Activated CD4-positive, alpha-beta T cell treated with anti-CD3 and anti-CD28 coated beads, Interleukin-10, Interleukin-2, amounts not matched to agents 100 ng/mL and 50 ng/mL, durations not matched to agents 16 hours and 8 hours (primary cell): Measurements from ENCODE around the gene TOMM40L.

Source experiments
- DNase-seq: peaks from one replicate; pipeline ENCODE4 v3.0.0-alpha.2; 2020

The TOMM40L gene

GRCh38 chr1:161258439-161259344 is 32.8 kb downstream of the TOMM40L start, which contains the start of gene PCP4L1:
Gene PCP4L1 (plus strand): TSS chr1:161258745. CDS start chr1:161258975, 230 bp downstream.
- DNase-seq: peak; percentile 32

- DNase-seq: no peak
These were observed 33.5 kb downstream of the TOMM40L start for GRCh38 chr1:161259345-161259702.

GRCh38 chr1:161259765-161260164 is 33.9 kb downstream of the TOMM40L start:
- DNase-seq: no peak

- DNase-seq: no peak
These were observed 34.8 kb downstream of the TOMM40L start for GRCh38 chr1:161260376-161261260.

DNA sequence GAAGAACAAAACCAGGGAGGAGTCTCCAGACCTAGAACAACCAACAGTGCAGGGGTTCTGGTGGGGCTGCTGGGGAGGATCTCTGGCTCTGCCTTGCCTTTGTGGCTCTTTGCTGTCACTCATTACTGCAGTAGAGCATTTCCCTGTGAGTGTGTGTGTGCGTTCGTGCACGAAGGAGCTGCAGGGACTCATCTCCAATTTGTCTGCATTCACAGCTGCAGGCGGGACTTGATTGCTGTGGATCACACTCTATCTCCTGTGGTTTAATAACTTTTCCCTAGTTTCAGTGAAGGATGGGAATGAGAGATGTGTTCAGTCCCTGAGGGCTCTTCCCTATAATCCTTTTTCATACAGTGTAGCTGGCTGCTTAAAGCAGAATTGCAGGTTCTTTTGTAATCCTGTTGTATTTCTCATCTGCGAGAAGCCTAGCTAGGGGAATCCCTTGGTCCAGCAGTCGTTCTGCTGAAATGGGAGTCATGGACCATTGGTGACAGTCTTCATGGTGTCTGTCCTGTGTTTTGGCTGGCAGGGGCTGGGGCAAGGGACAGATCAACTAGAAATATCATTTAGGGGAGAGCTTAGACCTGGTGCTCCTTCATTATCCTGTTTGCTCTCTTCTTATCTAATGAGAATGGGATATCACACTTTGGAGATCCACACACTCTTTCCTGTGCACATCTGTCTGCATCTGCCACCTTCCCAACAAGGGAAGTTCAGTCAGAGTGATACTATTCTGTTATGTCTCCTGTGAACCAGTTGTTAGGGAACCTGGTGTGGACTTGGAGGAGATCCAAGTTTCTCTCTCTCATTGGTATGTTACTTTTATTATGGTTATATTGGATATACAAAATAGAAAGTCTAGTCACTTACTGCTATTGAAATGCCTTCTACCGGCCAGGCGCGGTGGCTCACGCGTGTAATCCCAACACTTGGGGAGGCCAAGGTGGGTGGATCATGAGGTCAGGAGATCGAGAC is 35.7 kb downstream of the TOMM40L start:
- DNase-seq: no peak

DNA sequence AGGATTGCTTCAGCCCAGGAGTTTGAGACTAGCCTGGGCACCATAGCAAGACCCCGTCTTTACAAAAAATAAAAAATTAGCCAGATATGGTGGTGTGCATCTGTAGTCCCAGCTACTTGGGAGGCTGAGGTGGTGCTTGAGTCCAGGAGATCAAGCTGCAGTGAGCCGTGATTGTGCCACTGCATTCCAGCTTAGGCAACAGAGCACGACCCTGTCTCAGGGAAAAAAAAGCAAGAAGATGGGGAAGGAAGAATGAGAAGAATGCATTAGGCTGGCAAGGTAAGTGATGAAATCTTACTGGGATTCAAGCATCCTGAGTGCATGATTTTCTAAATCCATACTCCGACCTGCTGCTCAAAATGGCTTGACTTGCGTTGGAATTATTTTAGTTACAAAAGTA is 39.4 kb downstream of the TOMM40L start:
- no peak for DNase-seq

DNA sequence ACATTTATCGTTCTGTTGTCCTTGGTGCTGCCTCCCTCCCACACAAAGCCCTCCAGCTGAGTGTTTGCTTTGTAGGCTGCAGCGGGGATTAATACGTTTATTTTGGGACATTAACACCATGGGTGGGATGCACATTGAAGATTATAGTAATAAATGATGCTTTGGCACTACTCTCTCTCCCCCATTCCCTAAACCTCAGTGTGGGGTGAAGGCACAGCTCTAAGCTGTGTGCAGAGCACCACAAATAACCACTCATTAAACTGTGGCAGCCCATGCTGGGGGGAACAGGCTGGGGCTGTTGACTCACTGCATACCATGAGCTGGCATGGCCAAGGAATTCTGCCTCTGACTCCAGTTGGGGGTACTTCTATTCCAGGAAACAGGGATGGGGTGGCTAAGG is 40.3 kb downstream of the TOMM40L start:
- DNase-seq: no peak

DNA sequence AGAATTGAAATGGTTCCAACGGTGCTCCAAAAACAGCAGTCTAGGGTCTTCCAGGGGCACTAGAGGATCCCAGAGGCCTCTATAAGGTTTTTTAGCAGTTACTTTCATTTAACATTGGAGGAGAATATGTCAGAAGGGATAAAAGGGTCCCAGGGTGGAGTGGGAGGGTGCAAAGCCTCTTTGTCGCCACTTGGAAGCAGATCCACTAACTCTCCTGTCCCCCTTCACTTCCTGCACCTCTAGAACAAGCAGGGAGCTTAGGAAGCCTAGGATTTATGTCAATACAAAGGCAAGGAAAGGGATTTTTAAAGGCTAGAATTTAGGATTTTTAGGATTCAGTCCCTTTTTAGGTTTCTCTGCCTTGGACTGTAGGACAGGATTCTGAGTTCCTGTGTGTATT is 41.0 kb downstream of the TOMM40L start:
- DNase-seq: no peak

DNA sequence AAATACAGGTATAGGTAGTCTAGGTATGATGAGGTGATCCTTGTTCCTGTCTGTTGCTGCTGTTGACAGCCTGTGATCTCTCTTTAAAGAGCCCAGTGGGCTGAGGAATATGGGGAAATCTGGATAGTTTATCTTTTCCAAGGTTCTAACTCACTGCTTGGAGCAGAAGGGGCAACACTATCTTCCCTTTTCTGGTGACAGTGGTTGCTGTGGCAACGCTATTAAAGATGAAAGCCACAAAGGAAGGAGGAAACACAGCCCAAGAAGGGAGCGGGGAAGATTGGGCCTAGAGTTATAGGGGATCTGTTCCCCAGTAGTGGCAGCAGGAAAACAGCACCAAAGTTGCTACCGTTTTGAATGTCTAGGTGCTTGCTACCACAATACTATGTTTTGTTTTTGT is 41.5 kb downstream of the TOMM40L start:
- DNase-seq: no peak

GRCh38 chr1:161273402-161273801 is 47.5 kb downstream of the TOMM40L start:
- no peak for DNase-seq

- DNase-seq: no peak
These were observed 49.0 kb downstream of the TOMM40L start for GRCh38 chr1:161274874-161275273.
